Stomach (tissue), 9 donors: ENCODE data around the gene CCNJ. TPM values are rescaled to one million over a fixed set of nuclear protein-coding genes. Genes with fewer than 3 reads are reported as not detected.

ENCODE experiments used
- DNase-seq, 2 donors: peaks; one replicate each; pipeline versions ENCODE4 v3.0.0 to v3.0.0-alpha.2; 2013 to 2019
- H3K27ac ChIP-seq, 5 donors: fragments of 200-600 bp in 4 of 5; sonication (generic) in 4 of 5; one replicate each; pipeline ENCODE4 v1.5.1; 2013 to 2019; ENCODE audit warnings: mild to moderate bottlenecking in 1 of 5, moderate library complexity in 1 of 5
- H3K27me3 ChIP-seq, 3 donors: fragments of 200-600 bp; sonication (generic); one replicate each; pipeline ENCODE4 v1.5.1; 2017 to 2019; ENCODE audit warnings: mixed run types in 1 of 3
- H3K36me3 ChIP-seq, 4 donors: fragments of 200-600 bp; sonication (generic); 1 replicate in 3 of 4; 2 replicates in 1 of 4; pipeline ENCODE4 v1.5.1; 2016 to 2019
- H3K4me1 ChIP-seq, 4 donors: fragments of 200-600 bp; sonication (generic); one replicate each; pipeline ENCODE4 v1.5.1; 2016 to 2019
- H3K4me3 ChIP-seq, 4 donors: fragments of 200-600 bp; sonication (generic) in 3 of 4; one replicate each; pipeline ENCODE4 v1.5.1; 2016 to 2019; ENCODE audit warnings: mild to moderate bottlenecking in 1 of 4
- H3K9me3 ChIP-seq, 4 donors: fragments of 200-600 bp; sonication (generic); one replicate each; pipeline ENCODE4 v1.5.1; 2016 to 2019
- CTCF ChIP-seq, 7 experiments: fragments of 450-650 bp in 4 of 7; fragments of 200-600 bp in 3 of 7; sonication (generic) in 3 of 7; IDR thresholded peaks; one replicate each; pipeline ENCODE4 v1.5.1; 2016 to 2019; ENCODE audit warnings: antibody characterized with exemption in 7 of 7, control low read depth in 2 of 7, mild to moderate bottlenecking in 1 of 7
- EP300 ChIP-seq: sonication (generic); formaldehyde crosslinking; IDR thresholded peaks from one replicate; pipeline ENCODE4 v1.6.1; 2017; ENCODE audit warnings: antibody characterized with exemption
- POLR2A ChIP-seq, 4 donors: fragments of 450-650 bp; IDR thresholded peaks; one replicate each; pipeline ENCODE4 v1.6.1; 2016; ENCODE audit warnings: antibody characterized with exemption in 4 of 4, control low read depth in 2 of 4, mild to moderate bottlenecking in 1 of 4, moderate library complexity in 1 of 4
- POLR2AphosphoS5 ChIP-seq, 3 donors: sonication (generic); formaldehyde crosslinking; IDR thresholded peaks; one replicate each; pipeline ENCODE4 v1.6.1; 2016; ENCODE audit warnings: antibody characterized with exemption in 3 of 3
- WGBS, 5 donors: extraction: QIAGEN DNeasy Blood & Tissue Kit in 3 of 5; methylation state at CpG; one replicate each; pipeline versions ENCODE4 v1.1.5 to v1.1.7; 2013 to 2018; 5-methylcytosine and 5-hydroxymethylcytosine counted together
- intact Hi-C: fragments of 100-400 bp; cut with DNase I; formaldehyde crosslinking; loops from one replicate; pipeline ENCODE4 v1.15.1; 2023; ENCODE audit warnings: low total_unique reads
- polyA plus RNA-seq, 3 donors: library from polyadenylated mRNA; stranded (reverse); fragments of 200-250 nt; gene quantifications; one replicate each; pipeline ENCODE4 v1.2.3, GENCODE V29; 2013
- total RNA-seq, 5 donors: library from RNA; depleted of rRNA; stranded (reverse); fragments of >200 nt; gene quantifications; one replicate each; pipeline versions ENCODE4 v1.1.0 to v1.2.3, GENCODE V29; 2014 to 2016
- donor health status: healthy with polysubstance abuse.
- donor health status: Bipolar disorder and iron deficiency.
- donor health status: healthy.

The CCNJ gene
- total and polyA plus RNA-seq, 8 donors, result 0.58 to 7.7 (median 1.9) TPM; not detected in 1

GRCh38 chr10:96014473-96015102 lies 28.8 kb upstream of the CCNJ start:
- intact Hi-C loops, result no loop called here
- no peak for DNase-seq
- Histone ChIP-seq H3K4me3 (no peak overlapping the region), H3K27ac (no peak overlapping the region), H3K9me3 (no peaks in the 10 kb centered on the region), H3K27me3 (no peaks in the 10 kb centered on the region), H3K36me3 (no peaks in the 10 kb centered on the region), H3K4me1 (peaks cover 0 to 8% (median 5%) of the 10 kb centered on the region in 4 donors)
- WGBS, 5 donors, result 80 to 90% (median 88%) methylated on average over 2 of the region's 2 CpGs
- TF ChIP-seq CTCF (IDR thresholded peaks at IDR 0.05) (no peak), POLR2AphosphoS5 (IDR thresholded peaks at IDR 0.05) (no peak), EP300 (no peak), POLR2A (IDR thresholded peaks at IDR 0.05) (no peak)

DNA sequence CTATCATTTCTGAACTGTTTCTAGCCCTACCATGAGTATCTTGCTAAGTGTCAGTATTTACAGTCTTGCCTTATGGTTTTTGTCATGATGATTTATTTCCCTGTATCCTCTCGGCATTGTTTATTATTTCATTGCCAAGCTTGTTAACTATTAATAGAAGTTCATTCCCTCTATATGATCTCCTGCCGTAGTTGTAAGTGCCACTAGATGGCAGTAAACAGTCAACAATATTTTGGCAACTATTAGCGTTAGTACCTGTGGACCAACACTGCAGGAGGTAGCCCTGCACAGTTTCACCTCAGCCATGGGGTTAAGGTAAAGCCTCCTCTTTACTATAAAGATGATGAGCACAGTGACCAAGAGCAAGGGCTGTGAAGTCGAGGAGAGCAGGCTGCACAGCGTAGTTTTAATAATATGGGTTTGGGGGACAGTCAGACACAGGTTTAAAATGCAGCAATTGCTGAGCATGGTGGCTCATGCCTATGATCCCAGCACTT lies 26.1 kb upstream of the CCNJ start:
- Histone ChIP-seq H3K4me1 (peaks cover 0 to 8% (median 5%) of the 10 kb centered on the region in 4 donors), H3K36me3 (no peaks in the 10 kb centered on the region), H3K27ac (no peak overlapping the region), H3K4me3 (no peak overlapping the region), H3K27me3 (no peaks in the 10 kb centered on the region), H3K9me3 (no peaks in the 10 kb centered on the region)
- TF ChIP-seq POLR2A (IDR thresholded peaks at IDR 0.05) (no peak), EP300 (no peak), POLR2AphosphoS5 (IDR thresholded peaks at IDR 0.05) (peak in 1 of 3 donors; percentile 25), CTCF (IDR thresholded peaks at IDR 0.05) (peak in 5 of 7 experiments; percentile 55 to 71 (median 59))
- DNase-seq, result peak in 1 of 2 donors; percentile 88
- WGBS, 5 donors, result 14 to 19% (median 16%) methylated on average over 5 of the region's 5 CpGs
- intact Hi-C loops, result no loop called here

DNA sequence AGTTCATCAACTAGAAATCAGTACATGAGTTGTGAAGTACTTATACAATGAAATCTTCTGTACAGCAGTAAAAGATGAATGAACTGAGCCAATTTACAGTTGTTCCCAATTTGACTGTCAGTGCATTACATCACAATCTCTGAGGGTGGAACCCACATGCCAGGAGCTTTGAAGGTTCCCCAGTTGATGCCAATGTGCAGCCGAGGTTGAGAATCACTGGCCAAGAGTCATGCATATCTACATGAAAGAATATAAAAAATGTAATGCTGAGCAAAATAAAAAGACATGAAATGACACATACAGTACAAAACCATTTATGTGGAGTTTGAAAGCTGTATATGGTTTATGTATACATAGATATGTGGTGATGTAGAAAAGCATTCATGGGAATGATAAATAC lies 22.1 kb upstream of the CCNJ start:
- Histone ChIP-seq H3K36me3 (no peaks in the 10 kb centered on the region), H3K27ac (no peak overlapping the region), H3K9me3 (no peaks in the 10 kb centered on the region), H3K4me3 (no peak overlapping the region), H3K4me1 (peaks cover 0 to 8% (median 5%) of the 10 kb centered on the region in 4 donors), H3K27me3 (no peaks in the 10 kb centered on the region)
- intact Hi-C loops, result no loop called here
- DNase-seq, result no peak
- no peak for TF ChIP-seq EP300
- WGBS, 5 donors, result 76 to 90% (median 86%) methylated on average over 1 of the region's 1 CpG

DNA sequence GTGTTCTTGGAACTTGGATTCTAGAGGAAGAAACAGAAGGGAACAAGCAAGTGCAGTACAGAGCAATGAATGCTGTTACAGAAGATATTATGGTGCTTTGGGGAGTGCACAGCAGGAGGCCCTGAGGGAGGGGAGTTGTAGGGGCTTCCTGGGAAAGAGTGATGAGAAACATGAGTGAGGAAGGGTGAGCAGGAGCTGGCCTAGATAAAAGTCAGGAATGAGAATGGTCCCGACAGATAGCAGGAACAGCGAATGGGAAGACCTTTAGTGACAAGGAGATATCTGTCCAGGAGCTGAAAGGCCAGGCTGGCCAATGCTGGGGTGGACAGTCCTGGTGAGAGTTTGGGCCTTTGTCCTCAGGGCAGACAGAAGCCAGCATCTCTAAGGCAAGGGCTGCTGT lies 20.6 kb upstream of the CCNJ start:
- Histone ChIP-seq H3K9me3 (no peaks in the 10 kb centered on the region), H3K36me3 (no peaks in the 10 kb centered on the region), H3K27ac (no peak overlapping the region), H3K4me1 (no peaks in the 10 kb centered on the region), H3K4me3 (no peak overlapping the region), H3K27me3 (no peaks in the 10 kb centered on the region)
- DNase-seq, result no peak
- TF ChIP-seq CTCF (IDR thresholded peaks at IDR 0.05) (no peak), POLR2A (IDR thresholded peaks at IDR 0.05) (no peak), EP300 (no peak), POLR2AphosphoS5 (IDR thresholded peaks at IDR 0.05) (no peak)
- 89 to 97% (median 95%) methylated on average over 2 of the region's 2 CpGs for WGBS, 5 donors
- intact Hi-C loops, result no loop called here

- intact Hi-C loops, result no loop called here
- Histone ChIP-seq H3K36me3 (no peaks in the 10 kb centered on the region), H3K27me3 (no peaks in the 10 kb centered on the region), H3K9me3 (no peaks in the 10 kb centered on the region), H3K27ac (no peak overlapping the region), H3K4me3 (no peak overlapping the region), H3K4me1 (no peaks in the 10 kb centered on the region)
- TF ChIP-seq POLR2AphosphoS5 (IDR thresholded peaks at IDR 0.05), result no peak
- no peak for TF ChIP-seq CTCF (IDR thresholded peaks at IDR 0.05)
- no peak for TF ChIP-seq POLR2A (IDR thresholded peaks at IDR 0.05)
- TF ChIP-seq EP300, result no peak
- no peak for DNase-seq
Measured at GRCh38 chr10:96023168-96023567, 20.2 kb upstream of the CCNJ start.
